HG02885 (cell line): ENCODE results near the gene SLC35C1.
"Not testable (repeated sequence)": the region's sequence is repeated elsewhere in the genome, so short reads cannot be mapped to it uniquely, and the experiment has no call there.

Experiments
- ATAC-seq: cut with Tn5 transposase; IDR thresholded peaks from one replicate; pipeline ENCODE4 v1.9.1; 2021; ENCODE audit warnings: mild to moderate bottlenecking; ENCODE audit not compliant: unreplicated experiment, poor library complexity

The SLC35C1 gene

GRCh38 chr11:45840251-45840650 lies 35.3 kb downstream of the SLC35C1 start:
- not testable (repeated sequence) for ATAC-seq

- ATAC-seq: no peak
Measured at GRCh38 chr11:45843158-45843924, 38.4 kb downstream of the SLC35C1 start.

- ATAC-seq: no peak
Measured at GRCh38 chr11:45844822-45845578, 40.1 kb downstream of the SLC35C1 start.

GRCh38 chr11:45846174-45846675 lies 41.3 kb downstream of the SLC35C1 start:
- no peak for ATAC-seq

- ATAC-seq: peak; percentile 94
Measured at GRCh38 chr11:45846974-45847910, 42.3 kb downstream of the SLC35C1 start, which contains the start of gene CRY2. CRY2 (plus strand) TSS chr11:45847475; CDS start chr11:45847491, 16 bp downstream.

- ATAC-seq: peak; percentile 23
Measured at GRCh38 chr11:45847911-45848316, 43.0 kb downstream of the SLC35C1 start.

- ATAC-seq: no peak
Measured at GRCh38 chr11:45848654-45849081, 43.7 kb downstream of the SLC35C1 start.

- ATAC-seq: no peak
Measured at GRCh38 chr11:45850446-45850845, 45.5 kb downstream of the SLC35C1 start.

- no peak for ATAC-seq
Measured at GRCh38 chr11:45851228-45851627, 46.3 kb downstream of the SLC35C1 start.

GRCh38 chr11:45852018-45852711 lies 47.2 kb downstream of the SLC35C1 start:
- peak; percentile 16 for ATAC-seq

GRCh38 chr11:45852712-45853101 lies 47.8 kb downstream of the SLC35C1 start:
- peak; percentile 70 for ATAC-seq

- ATAC-seq: no peak
Measured at GRCh38 chr11:45853332-45854219, 48.6 kb downstream of the SLC35C1 start.

GRCh38 chr11:45855308-45855707 lies 50.4 kb downstream of the SLC35C1 start:
- ATAC-seq: no peak

GRCh38 chr11:45856044-45856468 lies 51.1 kb downstream of the SLC35C1 start:
- ATAC-seq: no peak

GRCh38 chr11:45857961-45858474 lies 53.1 kb downstream of the SLC35C1 start:
- no peak for ATAC-seq

- no peak for ATAC-seq
Measured at GRCh38 chr11:45858751-45859398, 53.9 kb downstream of the SLC35C1 start.

GRCh38 chr11:45859661-45860140 lies 54.8 kb downstream of the SLC35C1 start:
- no peak for ATAC-seq

- no peak for ATAC-seq
Measured at GRCh38 chr11:45860348-45860747, 55.4 kb downstream of the SLC35C1 start.
